ENCODE results near the gene TMED7. TPM values are rescaled to one million over a fixed set of nuclear protein-coding genes. Genes with fewer than 3 reads are reported as not detected.

The TMED7 gene
- total RNA-seq, 1 experiment from 2014 or later: 70.7 TPM

DNA sequence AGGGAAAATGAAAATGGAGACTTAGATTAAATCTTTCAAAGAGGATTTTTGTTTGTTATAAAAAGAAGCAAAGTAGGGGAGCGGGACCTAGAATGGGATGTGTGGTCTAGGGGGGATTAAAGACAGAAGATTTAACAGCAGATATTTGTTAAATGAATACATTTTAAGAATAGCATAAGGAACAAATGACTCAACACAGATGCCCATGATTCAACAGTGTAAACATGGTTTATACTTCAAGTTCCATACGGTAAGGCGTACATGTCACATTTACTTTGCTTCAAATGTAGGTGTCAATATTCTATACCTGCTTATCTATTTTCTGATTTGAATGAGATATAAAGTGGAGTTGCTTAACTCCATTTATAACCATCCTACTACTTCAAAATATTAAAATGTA is 25.1 kb downstream of the TMED7 start:
- H3K9me3 ChIP-seq (ENCODE audit: insufficient read depth, low read depth): no peaks in the 10 kb centered on the region
- no peak overlapping the region for H3K27ac ChIP-seq
- no peaks in the 10 kb centered on the region; the same call in 1 of the 2 replicates for H3F3A ChIP-seq (ENCODE audit: insufficient read depth, low read depth)
- ChIA-PET POLR2A (ENCODE audit: unreplicated experiment) (no interaction called here), CTCF (no interaction called here)
- H3K4me2 ChIP-seq: no peak overlapping the region
- H4K20me1 ChIP-seq (ENCODE audit: insufficient read depth): peaks cover 5% of the 10 kb centered on the region; the same call in 1 of the 2 replicates
- no peaks in the 10 kb centered on the region for H3K27me3 ChIP-seq (ENCODE audit: insufficient read depth, low read depth)
- TF ChIP-seq CTCF (conservative IDR thresholded peaks at IDR 0.05) (no peak), EZH2 (IDR thresholded peaks at IDR 0.05; ENCODE audit: low read depth) (no peak)
- no peak overlapping the region for H3K4me3 ChIP-seq
- intact Hi-C loops (cut with micrococcal nuclease; ENCODE audit: unreplicated experiment): no loop called here
- H3K36me3 ChIP-seq (ENCODE audit: low read depth): 0 out of 2 replicates have a peak, but pooled peaks cover 3% of the 10 kb centered on the region
- H2AFZ ChIP-seq: no peak overlapping the region
- no peaks in the 10 kb centered on the region for H3K79me2 ChIP-seq (ENCODE audit: low read depth)
- no peak for DNase-seq
- no peaks in the 10 kb centered on the region for H3K9me2 ChIP-seq (ENCODE audit: insufficient read depth)
- no TSS peak for BruUV-seq (replicated peaks)
- H3K4me1 ChIP-seq (replicated peaks; ENCODE audit: insufficient read depth): no peaks in the 10 kb centered on the region

- BruUV-seq (replicated peaks): no TSS peak
- H3F3A ChIP-seq (ENCODE audit: insufficient read depth, low read depth): no peaks in the 10 kb centered on the region; the same call in 1 of the 2 replicates
- intact Hi-C loops (cut with micrococcal nuclease; ENCODE audit: unreplicated experiment): no loop called here
- DNase-seq: no peak
- H3K36me3 ChIP-seq (ENCODE audit: low read depth): 0 out of 2 replicates have a peak, but pooled peaks cover 3% of the 10 kb centered on the region
- no peaks in the 10 kb centered on the region for H3K4me1 ChIP-seq (replicated peaks; ENCODE audit: insufficient read depth)
- no peaks in the 10 kb centered on the region for H3K9me2 ChIP-seq (ENCODE audit: insufficient read depth)
- H3K79me2 ChIP-seq (ENCODE audit: low read depth): no peaks in the 10 kb centered on the region
- no peak overlapping the region for H3K4me2 ChIP-seq
- H3K27me3 ChIP-seq (ENCODE audit: insufficient read depth, low read depth): no peaks in the 10 kb centered on the region
- no peak overlapping the region for H3K4me3 ChIP-seq
- no peak overlapping the region for H3K27ac ChIP-seq
- POLR2A ChIA-PET (ENCODE audit: unreplicated experiment): no interaction called here
- H2AFZ ChIP-seq: no peak overlapping the region
- TF ChIP-seq CTCF (conservative IDR thresholded peaks at IDR 0.05) (no peak), EZH2 (IDR thresholded peaks at IDR 0.05; ENCODE audit: low read depth) (no peak)
- H4K20me1 ChIP-seq (ENCODE audit: insufficient read depth): peaks cover 1% of the 10 kb centered on the region; the same call in 1 of the 2 replicates
- no peaks in the 10 kb centered on the region for H3K9me3 ChIP-seq (ENCODE audit: insufficient read depth, low read depth)
- CTCF ChIA-PET: no interaction called here
Observed at GRCh38 chr5:115599924-115600323, 25.9 kb downstream of the TMED7 start.

- Histone ChIP-seq H4K20me1 (ENCODE audit: insufficient read depth) (no peaks in the 10 kb centered on the region; the same call in 1 of the 2 replicates), H3K27ac (no peak overlapping the region), H3K79me2 (ENCODE audit: low read depth) (no peaks in the 10 kb centered on the region), H3K4me3 (no peak overlapping the region), H3K4me2 (no peak overlapping the region), H3K4me1 (replicated peaks; ENCODE audit: insufficient read depth) (no peaks in the 10 kb centered on the region), H2AFZ (no peak overlapping the region), H3K27me3 (ENCODE audit: insufficient read depth, low read depth) (no peaks in the 10 kb centered on the region), H3K9me2 (ENCODE audit: insufficient read depth) (no peaks in the 10 kb centered on the region), H3F3A (ENCODE audit: insufficient read depth, low read depth) (no peaks in the 10 kb centered on the region; the same call in 1 of the 2 replicates), H3K36me3 (ENCODE audit: low read depth) (0 out of 2 replicates have a peak, but pooled peaks cover 3% of the 10 kb centered on the region), H3K9me3 (ENCODE audit: insufficient read depth, low read depth) (no peaks in the 10 kb centered on the region)
- no peak for TF ChIP-seq CTCF (conservative IDR thresholded peaks at IDR 0.05)
- no peak for TF ChIP-seq EZH2 (IDR thresholded peaks at IDR 0.05; ENCODE audit: low read depth)
- intact Hi-C loops (cut with micrococcal nuclease; ENCODE audit: unreplicated experiment): no loop called here
- CTCF ChIA-PET: no interaction called here
- no TSS peak for BruUV-seq (replicated peaks)
- no peak for DNase-seq
- POLR2A ChIA-PET (ENCODE audit: unreplicated experiment): no interaction called here
Observed at GRCh38 chr5:115599502-115599901, 26.3 kb downstream of the TMED7 start.
